SK-N-MC (cell line): ENCODE data around the gene PPP1R2B.

Source experiments
- EZH2 ChIP-seq: fragments of 200-600 bp; sonication (generic); IDR thresholded peaks from one replicate; pipeline ENCODE4 v1.6.1; 2017; ENCODE audit warnings: antibody characterized with exemption
- FOXP2 ChIP-seq: optimal IDR thresholded peaks from 2 replicates; pipeline ENCODE3; 2011; ENCODE audit warnings: mild to moderate bottlenecking, moderate library complexity; ENCODE audit not compliant: insufficient read depth; ENCODE audit errors: extremely low read length, control extremely low read depth
- POLR2AphosphoS5 ChIP-seq: IDR thresholded peaks from 2 replicates; pipeline ENCODE4 v1.6.1; 2012; ENCODE audit warnings: mild to moderate bottlenecking, low read depth, low read length, borderline replicate concordance

- no peak for TF ChIP-seq POLR2AphosphoS5
- no peak for TF ChIP-seq EZH2
- no peak for TF ChIP-seq FOXP2
Observed at GRCh38 chr5:156835905-156836304, 14.2 kb upstream of the PPP1R2B start.
